ENCODE data around the gene RANBP1.

- TF ChIP-seq CTCF (IDR thresholded peaks at IDR 0.05) (no peak), POLR2A (IDR thresholded peaks at IDR 0.05) (no peak)
Measured at GRCh38 chr22:20173772-20174171, 57.9 kb downstream of the RANBP1 start.

All from transverse colon (tissue), 3 donors.